GM18507 (cell line): Measurements from ENCODE around the gene SPTBN4.

ENCODE experiments used
- DNase-seq: peaks from one replicate; pipeline ENCODE4 v3.0.0; 2011; ENCODE audit warnings: low read depth; ENCODE audit not compliant: insufficient read length; ENCODE audit errors: extremely low spot score
- FAIRE-seq: peaks from 2 replicates; lab custom pipeline; 2011; peaks lifted over from hg19 to GRCh38; lab: Jason Lieb, UNC

SPTBN4 gene

GRCh38 chr19:40592170-40592569, 125.4 kb downstream of the SPTBN4 start:
- FAIRE-seq (peak; percentile 78), DNase-seq (no peak)

- DNase-seq (no peak), FAIRE-seq (no peak)
These were observed 127.5 kb downstream of the SPTBN4 start for GRCh38 chr19:40594255-40594654.

- no peak for DNase-seq
- no peak for FAIRE-seq
These were observed 127.9 kb downstream of the SPTBN4 start for GRCh38 chr19:40594657-40595091.

GRCh38 chr19:40596608-40597328, 130.0 kb downstream of the SPTBN4 start:
- FAIRE-seq (no peak), DNase-seq (no peak)

GRCh38 chr19:40597329-40597838, 130.6 kb downstream of the SPTBN4 start:
- FAIRE-seq (no peak), DNase-seq (no peak)

- DNase-seq (no peak), FAIRE-seq (peak; percentile 84)
These were observed 131.5 kb downstream of the SPTBN4 start for GRCh38 chr19:40598121-40598917.

- FAIRE-seq (no peak), DNase-seq (no peak)
These were observed 132.1 kb downstream of the SPTBN4 start for GRCh38 chr19:40598918-40599307.

- FAIRE-seq (no peak), DNase-seq (no peak)
These were observed 132.6 kb downstream of the SPTBN4 start for GRCh38 chr19:40599331-40599901.

- DNase-seq = no peak
- FAIRE-seq = no peak
These were observed 133.2 kb downstream of the SPTBN4 start for GRCh38 chr19:40599902-40600569.

- no peak for FAIRE-seq
- DNase-seq = no peak
These were observed 133.9 kb downstream of the SPTBN4 start for GRCh38 chr19:40600570-40601133.

GRCh38 chr19:40601134-40601974, 134.6 kb downstream of the SPTBN4 start, which contains the start of gene LTBP4:
TSS of gene LTBP4 (plus strand) at chr19:40601369. CDS start at chr19:40601388, 19 bp downstream.
- DNase-seq (no peak), FAIRE-seq (no peak)

- DNase-seq (no peak), FAIRE-seq (no peak)
These were observed 136.2 kb downstream of the SPTBN4 start for GRCh38 chr19:40603071-40603388.

- DNase-seq (peak; percentile 81), FAIRE-seq (peak; percentile 97)
These were observed 136.8 kb downstream of the SPTBN4 start for GRCh38 chr19:40603389-40604170.

GRCh38 chr19:40604171-40604646, 137.4 kb downstream of the SPTBN4 start:
- no peak for DNase-seq
- FAIRE-seq = no peak

- FAIRE-seq (no peak), DNase-seq (no peak)
These were observed 137.9 kb downstream of the SPTBN4 start for GRCh38 chr19:40604647-40605215.

- FAIRE-seq (no peak), DNase-seq (peak; percentile 36)
These were observed 138.6 kb downstream of the SPTBN4 start for GRCh38 chr19:40605216-40605971.
